K562 (cell line): ENCODE measurements around the gene AFDN. TPM values are rescaled to one million over a fixed set of nuclear protein-coding genes. Genes with fewer than 3 reads are reported as not detected.

ENCODE experiments used
- LCOR ChIP-seq: sonication (generic); formaldehyde crosslinking; IDR thresholded peaks from 2 replicates; pipeline ENCODE4 v1.8.0; 2022; ENCODE audit warnings: mild to moderate bottlenecking, missing genetic modification reagents
- SNRNP70 ChIP-seq: fragments of 200-400 bp; formaldehyde crosslinking; optimal IDR thresholded peaks from 2 replicates; pipeline ENCODE3; 2017; ENCODE audit warnings: low read depth, low read length
- ZBTB1 ChIP-seq: sonication (generic); formaldehyde crosslinking; IDR thresholded peaks from 2 replicates; pipeline ENCODE4 v1.8.1; 2023; ENCODE audit warnings: missing genetic modification reagents, low read depth, mild to moderate bottlenecking, borderline replicate concordance
- ZNF12 ChIP-seq: sonication (generic); formaldehyde crosslinking; IDR thresholded peaks from 2 replicates; pipeline ENCODE4 v1.4.0; 2020; ENCODE audit warnings: mild to moderate bottlenecking, missing genetic modification reagents
- ZNF212 ChIP-seq: fragments of 450-650 bp; formaldehyde crosslinking; IDR thresholded peaks from 2 replicates; pipeline ENCODE4 v1.4.0; 2020; ENCODE audit warnings: mild to moderate bottlenecking
- ZNF583 ChIP-seq: fragments of 250-450 bp; sonication (Bioruptor Pico); IDR thresholded peaks from 2 replicates; pipeline ENCODE4 v1.4.0; 2020
- ZNF780A ChIP-seq: fragments of 250-450 bp; sonication (Bioruptor Pico); IDR thresholded peaks from 2 replicates; pipeline ENCODE4 v1.5.0; 2021; ENCODE audit warnings: mild to moderate bottlenecking
- polyA plus RNA-seq, 8 experiments: library from polyadenylated mRNA; depleted of rRNA in 4 of 8; stranded (reverse) in 5 of 8; unstranded in 3 of 8; fragments of >200 nt; fragmentation: Nextera tagmentation in 2 of 8; fragmentation: Illumina TruSeq in 1 of 8; extraction: Ambion mirVana in 2 of 8; extraction: Trizol in 1 of 8; gene quantifications; 2 replicates each; pipeline versions ENCODE4 v1.2.1 to v1.2.3, GENCODE V29; 2011 to 2014; ENCODE audit warnings: inconsistent platforms in 1 of 8, missing spikeins in 1 of 8
- total RNA-seq, 7 experiments: library from RNA; depleted of rRNA in 6 of 7; stranded (reverse); fragments of >200 nt in 6 of 7; fragmentation: Illumina TruSeq in 2 of 7; extraction: Trizol in 2 of 7; gene quantifications; 2 replicates each; pipeline versions ENCODE4 v1.2.1 to v1.2.3, GENCODE V29; 2011 to 2021; ENCODE audit warnings: low replicate concordance in 1 of 7
- TF ChIP-seq, protein P1 (sequence below): IDR thresholded peaks from 2 replicates; pipeline ENCODE4 v1.6.1; 2012; ENCODE audit warnings: low read depth, low read length, improper control_type of control experiment, borderline replicate concordance
- TF ChIP-seq, protein P2 (sequence below), 3 experiments: IDR thresholded peaks in 2 of 3; conservative IDR thresholded peaks in 1 of 3; 2 replicates each; pipeline ENCODE4 v1.5.1; 2011 to 2012; ENCODE audit warnings: low read length in 3 of 3, mild to moderate bottlenecking in 3 of 3, control low read depth in 2 of 3, improper control_type of control experiment in 1 of 3, inconsistent platforms in 1 of 3, low read depth in 1 of 3, mixed read lengths in 1 of 3, moderate library complexity in 1 of 3; ENCODE audit not compliant: insufficient read depth in 2 of 3
- TF ChIP-seq, protein P3 (sequence below), 2 experiments: fragments of 450-650 bp; IDR thresholded peaks; 2 replicates each; pipeline ENCODE4 v1.6.1; 2016; ENCODE audit warnings: mild to moderate bottlenecking in 2 of 2, borderline replicate concordance in 1 of 2, low read depth in 1 of 2, moderate library complexity in 1 of 2
- TF ChIP-seq, protein P4 (sequence below): fragments of 450-650 bp; conservative IDR thresholded peaks from 2 replicates; pipeline ENCODE4 v1.6.1; 2016; ENCODE audit warnings: missing genetic modification characterization, low read depth, mild to moderate bottlenecking, missing compliant biosample characterization, moderate library complexity
- TF ChIP-seq, protein P5 (sequence below): fragments of 250-450 bp; sonication (Bioruptor Pico); IDR thresholded peaks from 2 replicates; pipeline ENCODE4 v1.4.0; 2020; ENCODE audit warnings: borderline replicate concordance
- TF ChIP-seq, protein P6 (sequence below): sonication (generic); formaldehyde crosslinking; IDR thresholded peaks from 2 replicates; pipeline ENCODE4 v1.9.0; 2022; ENCODE audit warnings: mild to moderate bottlenecking, missing genetic modification reagents

The AFDN gene
- total and polyA plus RNA-seq, 9 of the 15 experiments (the other 6 are each of a cell fraction or from before 2014, with no cell fraction given) = 7.2 to 129 (median 105) TPM

- TF ChIP-seq, protein P1, sequence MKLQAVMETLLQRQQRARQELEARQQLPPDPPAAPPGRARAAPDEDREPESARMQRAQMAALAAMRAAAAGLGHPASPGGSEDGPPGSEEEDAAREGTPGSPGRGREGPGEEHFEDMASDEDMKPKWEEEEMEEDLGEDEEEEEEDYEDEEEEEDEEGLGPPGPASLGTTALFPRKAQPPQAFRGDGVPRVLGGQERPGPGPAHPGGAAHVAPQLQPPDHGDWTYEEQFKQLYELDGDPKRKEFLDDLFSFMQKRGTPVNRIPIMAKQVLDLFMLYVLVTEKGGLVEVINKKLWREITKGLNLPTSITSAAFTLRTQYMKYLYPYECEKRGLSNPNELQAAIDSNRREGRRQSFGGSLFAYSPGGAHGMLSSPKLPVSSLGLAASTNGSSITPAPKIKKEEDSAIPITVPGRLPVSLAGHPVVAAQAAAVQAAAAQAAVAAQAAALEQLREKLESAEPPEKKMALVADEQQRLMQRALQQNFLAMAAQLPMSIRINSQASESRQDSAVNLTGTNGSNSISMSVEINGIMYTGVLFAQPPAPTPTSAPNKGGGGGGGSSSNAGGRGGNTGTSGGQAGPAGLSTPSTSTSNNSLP = no peak
- TF ChIP-seq, protein P2, sequence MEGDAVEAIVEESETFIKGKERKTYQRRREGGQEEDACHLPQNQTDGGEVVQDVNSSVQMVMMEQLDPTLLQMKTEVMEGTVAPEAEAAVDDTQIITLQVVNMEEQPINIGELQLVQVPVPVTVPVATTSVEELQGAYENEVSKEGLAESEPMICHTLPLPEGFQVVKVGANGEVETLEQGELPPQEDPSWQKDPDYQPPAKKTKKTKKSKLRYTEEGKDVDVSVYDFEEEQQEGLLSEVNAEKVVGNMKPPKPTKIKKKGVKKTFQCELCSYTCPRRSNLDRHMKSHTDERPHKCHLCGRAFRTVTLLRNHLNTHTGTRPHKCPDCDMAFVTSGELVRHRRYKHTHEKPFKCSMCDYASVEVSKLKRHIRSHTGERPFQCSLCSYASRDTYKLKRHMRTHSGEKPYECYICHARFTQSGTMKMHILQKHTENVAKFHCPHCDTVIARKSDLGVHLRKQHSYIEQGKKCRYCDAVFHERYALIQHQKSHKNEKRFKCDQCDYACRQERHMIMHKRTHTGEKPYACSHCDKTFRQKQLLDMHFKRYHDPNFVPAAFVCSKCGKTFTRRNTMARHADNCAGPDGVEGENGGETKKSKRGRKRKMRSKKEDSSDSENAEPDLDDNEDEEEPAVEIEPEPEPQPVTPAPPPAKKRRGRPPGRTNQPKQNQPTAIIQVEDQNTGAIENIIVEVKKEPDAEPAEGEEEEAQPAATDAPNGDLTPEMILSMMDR (IDR thresholded peaks at IDR 0.05 in 2 of 3, conservative IDR thresholded peaks at IDR 0.05 in 1 of 3; ENCODE audit: insufficient read depth in 2 of 3, low read depth in 1 of 3, low read length in 3 of 3) = no peak
- TF ChIP-seq ZNF780A = no peak
- no peak for TF ChIP-seq LCOR (CRISPR knock-in tag)
- TF ChIP-seq, protein P3, sequence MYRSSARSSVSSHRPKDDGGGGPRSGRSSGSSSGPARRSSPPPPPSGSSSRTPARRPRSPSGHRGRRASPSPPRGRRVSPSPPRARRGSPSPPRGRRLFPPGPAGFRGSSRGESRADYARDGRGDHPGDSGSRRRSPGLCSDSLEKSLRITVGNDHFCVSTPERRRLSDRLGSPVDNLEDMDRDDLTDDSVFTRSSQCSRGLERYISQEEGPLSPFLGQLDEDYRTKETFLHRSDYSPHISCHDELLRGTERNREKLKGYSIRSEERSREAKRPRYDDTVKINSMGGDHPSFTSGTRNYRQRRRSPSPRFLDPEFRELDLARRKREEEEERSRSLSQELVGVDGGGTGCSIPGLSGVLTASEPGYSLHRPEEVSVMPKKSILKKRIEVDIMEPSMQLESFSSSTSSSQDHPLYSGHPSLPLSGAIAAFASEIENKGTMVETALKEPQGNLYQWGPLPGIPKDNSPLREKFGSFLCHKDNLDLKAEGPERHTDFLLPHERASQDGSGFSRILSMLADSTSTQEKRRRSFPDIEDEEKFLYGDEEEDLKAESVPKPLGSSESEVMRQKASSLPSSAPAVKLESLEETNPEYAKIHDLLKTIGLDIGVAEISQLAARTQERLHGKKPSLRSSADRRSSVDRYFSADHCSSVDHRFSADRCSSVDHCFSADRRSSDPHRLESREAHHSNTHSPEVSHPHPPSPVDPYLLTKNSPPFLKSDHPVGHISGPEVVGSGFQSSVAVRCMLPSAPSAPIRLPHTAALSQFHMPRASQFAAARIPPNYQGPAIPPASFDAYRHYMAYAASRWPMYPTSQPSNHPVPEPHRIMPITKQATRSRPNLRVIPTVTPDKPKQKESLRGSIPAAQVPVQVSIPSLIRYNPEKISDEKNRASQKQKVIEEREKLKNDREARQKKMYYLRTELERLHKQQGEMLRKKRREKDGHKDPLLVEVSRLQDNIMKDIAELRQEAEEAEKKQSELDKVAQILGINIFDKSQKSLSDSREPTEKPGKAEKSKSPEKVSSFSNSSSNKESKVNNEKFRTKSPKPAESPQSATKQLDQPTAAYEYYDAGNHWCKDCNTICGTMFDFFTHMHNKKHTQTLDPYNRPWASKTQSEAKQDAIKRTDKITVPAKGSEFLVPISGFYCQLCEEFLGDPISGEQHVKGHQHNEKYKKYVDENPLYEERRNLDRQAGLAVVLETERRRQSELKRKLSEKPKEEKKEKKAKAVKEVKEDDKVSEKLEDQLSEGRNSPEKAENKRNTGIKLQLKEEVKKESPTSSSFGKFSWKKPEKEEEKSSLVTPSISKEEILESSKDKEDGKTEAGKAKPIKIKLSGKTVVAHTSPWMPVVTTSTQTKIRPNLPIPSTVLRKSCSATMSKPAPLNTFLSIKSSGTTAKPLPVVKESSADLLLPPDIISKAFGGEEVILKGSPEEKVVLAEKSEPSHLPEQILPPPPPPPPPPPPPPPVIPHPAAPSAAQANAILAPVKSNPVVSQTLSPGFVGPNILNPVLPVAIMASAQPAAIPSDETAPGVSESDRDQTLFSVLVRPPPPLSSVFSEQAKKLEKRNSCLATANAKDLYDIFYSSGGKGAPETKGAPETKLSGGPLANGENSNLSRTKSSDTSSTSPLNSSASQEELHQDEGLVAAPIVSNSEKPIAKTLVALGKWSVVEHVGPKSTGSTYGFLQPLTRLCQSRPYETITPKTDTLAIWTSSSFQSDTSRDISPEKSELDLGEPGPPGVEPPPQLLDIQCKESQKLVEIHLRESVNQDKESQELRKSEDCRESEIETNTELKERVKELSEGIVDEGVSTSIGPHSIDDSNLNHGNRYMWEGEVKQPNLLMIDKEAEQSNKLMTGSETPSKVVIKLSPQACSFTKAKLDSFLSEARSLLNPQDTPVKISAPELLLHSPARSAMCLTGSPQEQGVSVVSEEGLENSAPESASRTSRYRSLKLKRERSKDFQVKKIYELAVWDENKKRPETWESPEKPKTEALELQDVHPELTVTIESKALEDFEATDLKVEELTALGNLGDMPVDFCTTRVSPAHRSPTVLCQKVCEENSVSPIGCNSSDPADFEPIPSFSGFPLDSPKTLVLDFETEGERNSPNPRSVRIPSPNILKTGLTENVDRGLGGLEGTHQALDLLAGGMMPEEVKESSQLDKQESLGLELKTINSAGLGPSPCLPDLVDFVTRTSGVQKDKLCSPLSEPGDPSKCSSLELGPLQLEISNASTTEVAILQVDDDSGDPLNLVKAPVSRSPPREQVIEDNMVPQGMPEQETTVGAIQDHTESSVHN (IDR thresholded peaks at IDR 0.05; ENCODE audit: borderline replicate concordance in 1 of 2, low read depth in 1 of 2) = no peak
- TF ChIP-seq, protein P4, sequence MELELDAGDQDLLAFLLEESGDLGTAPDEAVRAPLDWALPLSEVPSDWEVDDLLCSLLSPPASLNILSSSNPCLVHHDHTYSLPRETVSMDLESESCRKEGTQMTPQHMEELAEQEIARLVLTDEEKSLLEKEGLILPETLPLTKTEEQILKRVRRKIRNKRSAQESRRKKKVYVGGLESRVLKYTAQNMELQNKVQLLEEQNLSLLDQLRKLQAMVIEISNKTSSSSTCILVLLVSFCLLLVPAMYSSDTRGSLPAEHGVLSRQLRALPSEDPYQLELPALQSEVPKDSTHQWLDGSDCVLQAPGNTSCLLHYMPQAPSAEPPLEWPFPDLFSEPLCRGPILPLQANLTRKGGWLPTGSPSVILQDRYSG = no peak
- TF ChIP-seq ZNF583 (CRISPR knock-in tag) = no peak
- TF ChIP-seq, protein P5, sequence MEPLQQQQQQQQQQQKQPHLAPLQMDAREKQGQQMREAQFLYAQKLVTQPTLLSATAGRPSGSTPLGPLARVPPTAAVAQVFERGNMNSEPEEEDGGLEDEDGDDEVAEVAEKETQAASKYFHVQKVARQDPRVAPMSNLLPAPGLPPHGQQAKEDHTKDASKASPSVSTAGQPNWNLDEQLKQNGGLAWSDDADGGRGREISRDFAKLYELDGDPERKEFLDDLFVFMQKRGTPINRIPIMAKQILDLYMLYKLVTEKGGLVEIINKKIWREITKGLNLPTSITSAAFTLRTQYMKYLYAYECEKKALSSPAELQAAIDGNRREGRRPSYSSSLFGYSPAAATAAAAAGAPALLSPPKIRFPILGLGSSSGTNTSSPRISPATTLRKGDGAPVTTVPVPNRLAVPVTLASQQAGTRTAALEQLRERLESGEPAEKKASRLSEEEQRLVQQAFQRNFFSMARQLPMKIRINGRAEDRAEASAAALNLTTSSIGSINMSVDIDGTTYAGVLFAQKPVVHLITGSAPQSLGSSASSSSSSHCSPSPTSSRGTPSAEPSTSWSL (CRISPR knock-in tag) = no peak
- no peak for TF ChIP-seq ZBTB1 (CRISPR knock-in tag)
- TF ChIP-seq, protein P6, sequence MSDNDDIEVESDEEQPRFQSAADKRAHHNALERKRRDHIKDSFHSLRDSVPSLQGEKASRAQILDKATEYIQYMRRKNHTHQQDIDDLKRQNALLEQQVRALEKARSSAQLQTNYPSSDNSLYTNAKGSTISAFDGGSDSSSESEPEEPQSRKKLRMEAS (CRISPR knock-in tag) = no peak
- no peak for TF ChIP-seq SNRNP70
- no peak for TF ChIP-seq ZNF12 (CRISPR knock-in tag)
- TF ChIP-seq ZNF212 = no peak
These were observed 19.1 kb downstream of the AFDN start (continued) for GRCh38 chr6:167845856-167846255.
